Hepatocyte (in vitro differentiated cells): ENCODE data around the gene KLHL7. TPM values are rescaled to one million over a fixed set of nuclear protein-coding genes. Genes with fewer than 3 reads are reported as not detected.

Experiments
- DNase-seq: peaks from one replicate; pipeline ENCODE4 v3.0.0-alpha.2; 2016; ENCODE audit warnings: low spot score
- H2AFZ ChIP-seq: fragments of 200-600 bp; sonication (generic); 2 replicates; pipeline ENCODE4 v1.6.0; 2016; ENCODE audit warnings: antibody characterized with exemption, mild to moderate bottlenecking
- H3K27ac ChIP-seq: fragments of 200-600 bp; sonication (generic); 2 replicates; pipeline ENCODE4 v1.5.1; 2016; ENCODE audit warnings: mild to moderate bottlenecking
- H3K27me3 ChIP-seq: fragments of 200-600 bp; sonication (generic); 2 replicates; pipeline ENCODE4 v1.6.1; 2016
- H3K36me3 ChIP-seq: fragments of 200-600 bp; sonication (generic); replicated peaks from 2 replicates; pipeline ENCODE4 v1.5.1; 2016; ENCODE audit warnings: low read depth; ENCODE audit not compliant: insufficient read depth
- H3K4me1 ChIP-seq: fragments of 200-600 bp; sonication (generic); 2 replicates; pipeline ENCODE4 v1.5.1; 2016; ENCODE audit warnings: mild to moderate bottlenecking, moderate library complexity; ENCODE audit not compliant: insufficient read depth
- H3K4me2 ChIP-seq: fragments of 200-600 bp; sonication (generic); 2 replicates; pipeline ENCODE4 v1.6.0; 2016
- H3K4me3 ChIP-seq: fragments of 200-600 bp; sonication (generic); 2 replicates; pipeline ENCODE4 v1.5.1; 2016; ENCODE audit warnings: mild to moderate bottlenecking
- H3K79me2 ChIP-seq: fragments of 200-600 bp; sonication (generic); 2 replicates; pipeline ENCODE4 v1.6.0; 2017; ENCODE audit warnings: mild to moderate bottlenecking
- H3K9me2 ChIP-seq: fragments of 200-600 bp; sonication (generic); replicated peaks from 2 replicates; pipeline ENCODE4 v1.6.0; 2017; ENCODE audit warnings: mild to moderate bottlenecking; ENCODE audit not compliant: insufficient read depth
- H3K9me3 ChIP-seq: fragments of 200-600 bp; sonication (generic); 2 replicates; pipeline ENCODE4 v1.5.1; 2016; ENCODE audit warnings: low read depth, mild to moderate bottlenecking
- H4K20me1 ChIP-seq: fragments of 200-600 bp; sonication (generic); 2 replicates; pipeline ENCODE4 v1.6.0; 2016; ENCODE audit warnings: mild to moderate bottlenecking; ENCODE audit not compliant: insufficient read depth, poor library complexity, severe bottlenecking
- CTCF ChIP-seq: fragments of 200-600 bp; sonication (generic); IDR thresholded peaks from 2 replicates; pipeline ENCODE4 v1.5.1; 2016; ENCODE audit warnings: antibody characterized with exemption, mild to moderate bottlenecking; ENCODE audit not compliant: poor library complexity
- EZH2 ChIP-seq: fragments of 200-600 bp; sonication (generic); IDR thresholded peaks from 2 replicates; pipeline ENCODE4 v1.6.1; 2016; ENCODE audit warnings: antibody characterized with exemption, mild to moderate bottlenecking, borderline replicate concordance
- EZH2phosphoT487 ChIP-seq: fragments of 200-600 bp; sonication (generic); IDR thresholded peaks from one replicate; pipeline ENCODE4 v1.6.1; 2018; ENCODE audit warnings: antibody characterized with exemption, mild to moderate bottlenecking, low read depth, moderate library complexity; ENCODE audit not compliant: unreplicated experiment, severe bottlenecking
- WGBS: methylation state at CpG from one replicate; pipeline ENCODE4 v1.1.6; 2016; ENCODE audit warnings: low lambda C conversion rate; ENCODE audit errors: missing lambda C conversion rate; 5-methylcytosine and 5-hydroxymethylcytosine counted together
- polyA plus RNA-seq: library from polyadenylated mRNA; unstranded; fragments of >200 nt; fragmentation: Nextera tagmentation; extraction: Ambion mirVana; gene quantifications from 2 replicates; pipeline ENCODE4 v1.2.1, GENCODE V29; 2016
- total RNA-seq: library from RNA; depleted of rRNA; stranded (reverse); fragments of >200 nt; gene quantifications from 2 replicates; pipeline ENCODE4 v1.2.3, GENCODE V29; 2014

KLHL7 gene
- total and polyA plus RNA-seq, 2 experiments from 2014 or later: 30.7 to 39.4 TPM

GRCh38 chr7:23115991-23116390 lies 10.4 kb downstream of the KLHL7 start:
- H3K4me3 ChIP-seq: no peak overlapping the region
- H3K4me1 ChIP-seq: no peaks in the 10 kb centered on the region
- H3K9me2 ChIP-seq: no peaks in the 10 kb centered on the region
- no peak for TF ChIP-seq EZH2phosphoT487
- TF ChIP-seq EZH2: no peak
- TF ChIP-seq CTCF: no peak
- no peak for DNase-seq
- no peak overlapping the region for H3K27ac ChIP-seq
- no peak overlapping the region for H3K4me2 ChIP-seq
- no peak overlapping the region for H2AFZ ChIP-seq
- WGBS: 63% methylated on average over 2 of the region's 2 CpGs
- H4K20me1 ChIP-seq: peaks cover 29% of the 10 kb centered on the region
- H3K27me3 ChIP-seq: no peaks in the 10 kb centered on the region
- H3K9me3 ChIP-seq: no peaks in the 10 kb centered on the region
- peaks cover 83% of the 10 kb centered on the region for H3K79me2 ChIP-seq
- no peaks in the 10 kb centered on the region for H3K36me3 ChIP-seq

GRCh38 chr7:23117841-23118240 lies 12.3 kb downstream of the KLHL7 start:
- 64% methylated on average over 2 of the region's 2 CpGs for WGBS
- TF ChIP-seq EZH2: no peak
- TF ChIP-seq CTCF: no peak
- no peak for TF ChIP-seq EZH2phosphoT487
- no peaks in the 10 kb centered on the region for H3K36me3 ChIP-seq
- H3K27me3 ChIP-seq: no peaks in the 10 kb centered on the region
- DNase-seq: no peak
- no peak overlapping the region for H3K4me3 ChIP-seq
- H3K27ac ChIP-seq: no peak overlapping the region
- no peaks in the 10 kb centered on the region for H3K9me2 ChIP-seq
- peaks cover 78% of the 10 kb centered on the region for H3K79me2 ChIP-seq
- H4K20me1 ChIP-seq: peaks cover 25% of the 10 kb centered on the region
- H3K4me2 ChIP-seq: no peak overlapping the region
- no peaks in the 10 kb centered on the region for H3K9me3 ChIP-seq
- no peaks in the 10 kb centered on the region for H3K4me1 ChIP-seq
- H2AFZ ChIP-seq: no peak overlapping the region

GRCh38 chr7:23120106-23120505 lies 14.5 kb downstream of the KLHL7 start:
- Histone ChIP-seq H3K4me2 (no peak overlapping the region), H2AFZ (no peak overlapping the region), H3K36me3 (no peaks in the 10 kb centered on the region), H3K79me2 (peaks cover 62% of the 10 kb centered on the region), H3K27ac (no peak overlapping the region), H4K20me1 (peaks cover 17% of the 10 kb centered on the region), H3K27me3 (no peaks in the 10 kb centered on the region), H3K4me3 (no peak overlapping the region), H3K9me3 (no peaks in the 10 kb centered on the region), H3K4me1 (no peaks in the 10 kb centered on the region), H3K9me2 (no peaks in the 10 kb centered on the region)
- WGBS: 96% methylated on average over 4 of the region's 4 CpGs
- no peak for DNase-seq
- TF ChIP-seq CTCF (no peak), EZH2 (no peak), EZH2phosphoT487 (no peak)

GRCh38 chr7:23121165-23121564 lies 15.6 kb downstream of the KLHL7 start:
- 95% methylated on average over 4 of the region's 4 CpGs for WGBS
- Histone ChIP-seq H3K9me2 (no peaks in the 10 kb centered on the region), H3K4me3 (no peak overlapping the region), H3K4me1 (no peaks in the 10 kb centered on the region), H3K79me2 (peaks cover 52% of the 10 kb centered on the region), H3K27me3 (no peaks in the 10 kb centered on the region), H3K36me3 (no peaks in the 10 kb centered on the region), H3K4me2 (no peak overlapping the region), H2AFZ (no peak overlapping the region), H3K27ac (no peak overlapping the region), H4K20me1 (peaks cover 10% of the 10 kb centered on the region), H3K9me3 (no peaks in the 10 kb centered on the region)
- no peak for DNase-seq
- TF ChIP-seq EZH2phosphoT487 (no peak), CTCF (no peak), EZH2 (no peak)
